Skeletal muscle satellite cell (primary cell): ENCODE measurements around the gene BTBD9.

ENCODE experiments used
- H3K27me3 ChIP-seq: 2 replicates; pipeline ENCODE4 v1.7.0; 2013; ENCODE audit warnings: low read length; ENCODE audit not compliant: control insufficient read depth, insufficient read depth
- H3K36me3 ChIP-seq: 2 replicates; pipeline ENCODE4 v1.7.0; 2013; ENCODE audit warnings: mild to moderate bottlenecking, control low read depth, low read length; ENCODE audit not compliant: insufficient read depth
- H3K4me1 ChIP-seq: 2 replicates; pipeline ENCODE4 v1.7.0; 2013; ENCODE audit warnings: low read length; ENCODE audit not compliant: control insufficient read depth, insufficient read depth
- H3K4me2 ChIP-seq: 2 replicates; pipeline ENCODE4 v1.7.0; 2013; ENCODE audit warnings: mild to moderate bottlenecking, low read length
- H3K4me3 ChIP-seq: 2 replicates; pipeline ENCODE4 v1.7.0; 2013; ENCODE audit warnings: low read length
- H3K9ac ChIP-seq: 2 replicates; pipeline ENCODE4 v1.7.0; 2013; ENCODE audit warnings: mild to moderate bottlenecking, low read depth, low read length, moderate library complexity
- H3K9me3 ChIP-seq: replicated peaks from 2 replicates; pipeline ENCODE4 v1.7.0; 2013; ENCODE audit warnings: mild to moderate bottlenecking, control low read depth, low read length

BTBD9 gene

DNA sequence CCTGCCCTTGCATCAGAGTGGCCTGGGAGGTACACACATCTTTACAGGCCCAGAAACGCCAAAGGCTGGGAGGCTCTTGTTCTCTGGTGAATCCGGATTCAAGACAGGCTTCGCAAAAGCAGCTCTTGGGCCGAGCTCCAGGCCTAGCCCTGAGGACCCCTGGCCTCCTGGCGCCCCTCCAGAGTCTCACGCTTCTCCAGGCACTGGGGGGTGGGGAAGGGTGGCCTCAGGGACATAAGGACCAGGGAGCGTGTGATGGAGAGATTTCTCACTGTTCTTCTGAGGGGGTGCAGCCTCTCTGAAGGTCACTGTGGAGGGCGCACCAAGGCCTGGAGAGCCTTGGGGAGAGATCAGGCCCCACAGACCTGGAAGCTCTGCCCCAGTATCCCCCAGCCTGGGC, 471.0 kb downstream of the BTBD9 start:
- Histone ChIP-seq H3K4me3 (no peak overlapping the region), H3K9ac (no peak overlapping the region), H3K4me1 (no peaks in the 10 kb centered on the region), H3K36me3 (no peaks in the 10 kb centered on the region), H3K9me3 (no peaks in the 10 kb centered on the region), H3K27me3 (no peaks in the 10 kb centered on the region), H3K4me2 (no peak overlapping the region)

DNA sequence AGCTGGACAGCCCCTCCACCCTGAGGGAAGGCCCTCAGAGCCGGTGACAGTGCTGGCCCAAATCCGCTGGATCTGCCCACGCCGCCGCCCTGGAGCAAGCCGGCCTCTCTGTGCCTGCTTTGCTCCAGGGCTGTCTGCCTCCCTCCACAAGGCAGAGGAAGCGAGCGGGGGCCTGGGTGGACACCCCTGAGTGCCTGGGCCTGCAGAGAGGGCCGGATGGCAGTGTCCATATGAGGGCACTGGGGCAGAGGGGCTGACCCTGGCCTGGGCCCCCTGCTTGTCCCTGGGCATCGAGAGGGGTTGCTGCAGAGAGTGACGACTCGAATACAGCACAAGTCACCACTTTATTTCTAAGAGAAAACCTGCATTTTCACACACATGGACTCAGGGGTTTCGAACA, 471.6 kb downstream of the BTBD9 start:
- Histone ChIP-seq H3K9ac (no peak overlapping the region), H3K9me3 (no peaks in the 10 kb centered on the region), H3K36me3 (no peaks in the 10 kb centered on the region), H3K4me3 (no peak overlapping the region), H3K27me3 (no peaks in the 10 kb centered on the region), H3K4me1 (no peaks in the 10 kb centered on the region), H3K4me2 (no peak overlapping the region)

DNA sequence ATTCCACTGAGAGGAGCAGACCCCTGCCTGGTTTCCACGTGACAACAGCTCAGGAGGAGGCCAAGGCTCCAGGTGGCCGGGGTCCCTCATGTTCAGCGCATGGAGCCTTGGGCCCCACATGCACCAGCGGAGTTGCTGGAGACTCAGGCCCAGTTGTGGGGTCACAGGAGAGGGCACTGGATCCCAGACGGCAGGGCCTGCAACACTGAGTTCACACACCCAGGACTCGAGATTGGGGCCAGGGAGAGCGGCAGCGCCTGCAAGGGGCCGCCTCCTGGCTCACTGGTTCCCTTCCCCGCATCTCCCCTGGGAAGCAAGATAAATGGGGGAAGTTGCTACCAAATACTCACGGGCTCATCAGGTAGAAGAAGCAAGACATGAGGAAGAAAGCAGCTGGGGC, 472.1 kb downstream of the BTBD9 start:
- no peaks in the 10 kb centered on the region for H3K9me3 ChIP-seq
- no peaks in the 10 kb centered on the region for H3K4me1 ChIP-seq
- no peak overlapping the region for H3K9ac ChIP-seq
- no peak overlapping the region for H3K4me2 ChIP-seq
- no peak overlapping the region for H3K4me3 ChIP-seq
- no peaks in the 10 kb centered on the region for H3K36me3 ChIP-seq
- H3K27me3 ChIP-seq: no peaks in the 10 kb centered on the region

DNA sequence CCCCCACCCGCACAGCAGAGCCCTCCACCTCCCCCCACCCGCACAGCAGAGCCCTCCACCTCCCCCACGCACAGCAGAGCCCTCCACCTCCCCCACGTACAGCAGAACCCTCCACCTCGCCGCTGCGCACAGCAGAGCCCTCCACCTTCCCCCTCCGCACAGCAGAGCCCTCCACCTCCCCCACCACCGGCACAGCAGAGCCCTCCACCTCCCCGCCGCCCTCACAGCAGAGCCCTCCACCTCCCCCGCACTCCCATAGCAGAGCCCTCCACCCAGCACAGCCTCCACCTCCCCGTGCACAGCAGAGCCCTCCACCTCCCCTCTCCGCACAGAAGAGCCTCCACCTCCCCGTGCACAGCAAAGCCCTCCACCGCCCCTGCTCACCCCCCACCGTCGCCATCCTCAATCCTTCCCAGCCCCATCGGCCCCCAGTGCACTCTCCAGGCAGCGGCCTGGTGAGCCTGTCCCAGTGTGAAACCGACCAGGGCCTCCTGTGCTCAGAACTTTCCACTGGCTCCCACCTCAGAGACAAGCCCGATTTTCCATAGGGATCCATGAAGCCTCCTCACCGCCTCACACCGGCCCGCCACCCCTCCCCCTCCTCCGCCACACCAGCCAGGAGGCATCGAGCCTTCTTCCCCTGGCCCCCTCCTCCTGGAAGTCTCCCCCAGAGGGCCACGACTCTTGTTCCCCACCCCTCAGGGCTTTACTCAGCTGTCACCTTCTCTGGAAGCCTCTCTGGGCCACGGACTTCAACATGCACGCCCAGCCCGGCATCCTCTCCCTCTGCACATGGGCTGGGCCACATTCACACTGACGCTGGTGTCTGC, 473.1 kb downstream of the BTBD9 start:
- no peak overlapping the region for H3K4me2 ChIP-seq
- no peaks in the 10 kb centered on the region for H3K9me3 ChIP-seq
- H3K9ac ChIP-seq: no peak overlapping the region
- H3K4me1 ChIP-seq: no peaks in the 10 kb centered on the region
- H3K4me3 ChIP-seq: no peak overlapping the region
- no peaks in the 10 kb centered on the region for H3K36me3 ChIP-seq
- no peaks in the 10 kb centered on the region for H3K27me3 ChIP-seq

DNA sequence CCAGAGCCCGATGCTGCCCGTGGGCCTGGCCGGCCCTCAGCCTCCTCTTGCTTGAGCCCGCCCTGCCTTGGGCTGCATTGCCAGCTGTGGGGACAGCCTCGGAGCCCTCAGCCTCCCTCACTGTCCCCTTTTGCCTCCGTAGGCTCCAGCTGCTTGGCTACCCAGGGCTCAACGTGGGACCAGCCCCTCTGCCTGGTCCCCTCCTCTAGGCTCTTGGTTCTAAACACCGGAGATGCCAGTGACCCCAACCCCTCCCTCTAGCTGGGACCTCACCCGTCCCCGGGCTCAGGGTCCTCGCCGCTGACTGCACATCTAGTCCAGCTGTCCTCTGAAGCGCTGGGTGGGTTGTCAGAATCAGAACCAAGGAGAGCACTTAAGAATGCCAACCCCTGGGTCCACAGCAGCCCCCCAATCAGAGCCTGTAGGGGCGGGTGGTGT, 475.0 kb downstream of the BTBD9 start:
- H3K9ac ChIP-seq: no peak overlapping the region
- H3K27me3 ChIP-seq: no peaks in the 10 kb centered on the region
- no peaks in the 10 kb centered on the region for H3K36me3 ChIP-seq
- H3K4me1 ChIP-seq: no peaks in the 10 kb centered on the region
- H3K9me3 ChIP-seq: no peaks in the 10 kb centered on the region
- no peak overlapping the region for H3K4me2 ChIP-seq
- no peak overlapping the region for H3K4me3 ChIP-seq

DNA sequence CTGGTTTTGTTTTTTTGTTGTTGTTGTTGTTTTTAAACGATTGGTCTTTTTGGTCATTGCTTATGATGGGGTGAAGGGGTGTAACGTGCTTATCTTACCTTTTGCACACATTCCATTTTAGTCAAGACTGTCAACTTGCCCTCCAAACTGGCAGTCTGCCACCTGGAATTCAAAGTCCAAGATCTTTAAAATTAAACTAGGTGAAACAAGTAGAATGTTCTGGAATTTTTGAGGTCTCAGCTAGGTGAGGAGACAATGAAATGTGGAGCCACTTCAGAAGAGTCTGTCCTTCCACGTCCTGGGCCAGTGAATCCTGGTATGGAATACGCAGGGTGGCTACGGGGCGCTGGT, 475.6 kb downstream of the BTBD9 start:
- Histone ChIP-seq H3K4me1 (no peaks in the 10 kb centered on the region), H3K36me3 (no peaks in the 10 kb centered on the region), H3K27me3 (no peaks in the 10 kb centered on the region), H3K4me2 (no peak overlapping the region), H3K9ac (no peak overlapping the region), H3K4me3 (no peak overlapping the region), H3K9me3 (no peaks in the 10 kb centered on the region)

DNA sequence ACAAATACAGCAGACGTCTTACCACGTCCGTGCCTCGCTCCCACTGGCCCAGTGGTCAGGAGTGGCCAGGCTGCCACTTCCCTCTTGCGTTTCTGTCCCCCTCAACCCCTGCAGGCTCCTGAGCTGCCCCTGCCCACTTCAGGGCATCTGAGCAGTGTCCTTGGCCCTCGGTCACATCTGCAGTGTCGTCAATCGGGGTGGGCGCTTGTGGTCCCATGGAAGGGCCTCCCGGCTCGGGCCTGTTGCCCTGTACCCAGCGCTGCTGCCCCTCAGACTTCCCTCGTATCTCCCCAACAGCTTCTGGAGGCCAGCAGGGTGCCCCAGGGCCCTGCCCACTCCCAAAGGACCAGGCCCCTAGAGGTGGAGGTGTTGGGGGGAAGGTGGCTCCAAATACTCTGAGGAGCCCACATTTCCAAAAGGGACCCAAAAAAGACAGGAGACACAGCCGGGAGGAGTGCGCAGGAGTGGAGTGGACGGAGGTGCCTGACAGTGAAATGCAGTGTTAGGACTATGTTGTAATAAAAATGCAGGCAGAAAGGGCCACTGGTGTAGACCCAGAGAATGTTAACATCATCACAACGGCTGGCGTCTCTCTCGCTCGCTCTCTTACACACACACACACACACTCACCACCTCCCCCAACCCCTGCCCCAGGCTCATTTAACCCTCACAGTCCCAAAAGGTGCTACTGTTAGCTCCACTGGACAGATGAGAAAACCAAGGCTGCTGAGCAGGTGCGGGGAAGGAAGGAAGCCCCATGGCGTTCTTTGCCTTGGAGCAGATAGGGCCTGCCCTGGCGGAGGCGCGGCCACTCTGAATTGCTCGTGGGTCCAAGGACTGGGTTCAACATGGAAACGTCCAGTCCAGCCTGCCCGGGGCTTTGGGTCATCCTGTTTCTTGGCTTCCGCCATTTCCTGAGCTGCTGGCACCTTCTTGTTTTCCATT, 476.3 kb downstream of the BTBD9 start:
- Histone ChIP-seq H3K9ac (no peak overlapping the region), H3K4me1 (no peaks in the 10 kb centered on the region)

DNA sequence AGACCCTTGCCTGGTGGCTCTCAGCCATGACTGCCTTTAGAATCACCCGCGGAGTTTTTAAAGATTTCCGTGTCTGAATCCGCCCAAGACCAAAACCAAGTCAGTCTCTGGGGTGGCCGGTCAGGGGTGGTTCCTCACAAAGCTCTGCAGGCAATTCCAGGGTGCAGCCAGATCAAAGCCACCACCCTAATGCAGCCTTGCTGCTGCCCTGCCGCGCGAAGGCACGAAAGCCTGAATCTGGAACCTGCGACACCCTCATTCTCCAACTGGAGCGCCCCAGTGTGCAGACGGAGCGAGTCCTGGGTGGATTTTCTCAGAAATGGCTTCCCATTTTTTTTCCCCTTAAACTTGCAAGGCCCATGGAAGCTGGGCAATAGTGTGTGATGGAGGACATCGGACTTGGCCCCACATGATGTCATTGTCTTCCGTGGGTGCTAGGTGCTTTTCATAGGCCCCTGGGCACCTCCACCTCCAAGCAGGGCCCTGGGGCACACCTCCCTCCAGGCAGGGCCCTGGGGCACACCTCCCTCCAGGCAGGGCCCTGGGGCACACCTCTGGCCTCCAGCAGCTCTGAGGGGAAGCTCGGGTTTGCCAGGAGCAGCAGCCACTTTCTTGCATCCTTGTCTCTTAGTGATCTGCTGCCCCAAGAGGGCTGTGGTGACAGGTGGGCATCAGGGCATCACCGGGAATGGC, 477.1 kb downstream of the BTBD9 start:
- H3K9me3 ChIP-seq: no peaks in the 10 kb centered on the region
- no peak overlapping the region for H3K9ac ChIP-seq
- H3K4me3 ChIP-seq: no peak overlapping the region
- no peaks in the 10 kb centered on the region for H3K27me3 ChIP-seq
- no peaks in the 10 kb centered on the region for H3K4me1 ChIP-seq
- H3K36me3 ChIP-seq: no peaks in the 10 kb centered on the region
- H3K4me2 ChIP-seq: no peak overlapping the region

More for the DNA sequence above, 476.3 kb downstream of the BTBD9 start:
- no peak overlapping the region for H3K4me2 ChIP-seq
- no peaks in the 10 kb centered on the region for H3K36me3 ChIP-seq
- no peaks in the 10 kb centered on the region for H3K27me3 ChIP-seq
- no peak overlapping the region for H3K4me3 ChIP-seq
- H3K9me3 ChIP-seq: no peaks in the 10 kb centered on the region

DNA sequence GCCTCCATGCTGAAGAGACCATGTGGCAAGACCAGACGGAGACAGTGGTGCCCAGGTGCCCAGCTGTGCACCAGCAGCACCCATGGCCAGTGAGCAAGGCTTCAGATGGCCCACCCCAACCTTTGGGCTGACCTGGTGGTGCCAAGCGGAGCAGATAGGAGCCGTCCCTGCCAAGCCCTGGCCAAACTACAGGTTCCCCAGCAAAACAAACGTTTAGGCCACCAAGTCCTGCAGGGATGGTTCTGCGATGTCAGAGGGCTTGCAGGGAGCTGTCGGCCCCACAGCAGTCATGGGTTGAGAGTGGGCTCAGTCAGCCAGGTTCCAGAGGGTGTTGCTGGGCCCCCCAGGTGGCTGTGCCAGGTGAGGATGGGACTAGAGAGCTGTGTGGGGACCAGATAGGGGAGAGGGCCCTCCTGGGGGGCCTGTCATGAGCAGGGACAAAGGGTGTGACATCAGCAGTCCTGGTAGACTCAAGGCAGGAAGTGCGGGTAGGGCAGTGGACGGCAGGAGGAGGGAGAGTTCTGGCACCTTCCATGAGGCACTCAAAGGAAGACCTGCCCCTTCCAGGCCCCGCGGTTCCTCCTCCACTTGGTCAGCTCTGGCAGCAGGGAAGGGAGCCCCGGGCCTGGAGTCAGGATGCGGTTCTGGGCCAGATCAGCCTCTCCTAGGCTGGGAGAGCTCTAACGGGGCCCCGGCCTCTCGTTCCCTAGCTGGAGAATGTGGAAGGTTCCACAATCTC, 477.8 kb downstream of the BTBD9 start:
- no peak overlapping the region for H3K4me3 ChIP-seq
- no peaks in the 10 kb centered on the region for H3K27me3 ChIP-seq
- H3K36me3 ChIP-seq: peaks cover 2% of the 10 kb centered on the region
- H3K9ac ChIP-seq: no peak overlapping the region
- H3K4me1 ChIP-seq: no peaks in the 10 kb centered on the region
- no peak overlapping the region for H3K4me2 ChIP-seq
- H3K9me3 ChIP-seq: no peaks in the 10 kb centered on the region

DNA sequence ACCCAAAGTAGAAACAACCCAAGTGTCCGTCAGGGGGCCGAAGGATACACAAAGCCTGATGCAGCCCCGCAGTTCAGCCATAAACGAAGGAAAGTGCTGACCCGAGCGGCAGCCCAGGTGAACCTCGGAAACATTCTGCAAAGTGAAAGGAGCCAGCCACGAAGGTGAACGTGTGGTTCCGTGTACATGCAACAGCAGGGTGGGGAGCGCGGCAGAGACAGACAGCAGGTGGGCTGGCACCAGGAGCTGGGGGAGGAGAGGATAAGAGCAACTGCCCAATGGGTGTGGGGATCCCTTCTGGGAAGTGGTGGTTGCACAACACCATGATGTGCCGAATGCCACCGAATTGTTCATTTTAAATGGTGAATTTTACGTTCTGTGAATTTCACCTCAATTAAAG, 478.4 kb downstream of the BTBD9 start:
- Histone ChIP-seq H3K4me1 (peaks cover under 1% of the 10 kb centered on the region), H3K4me2 (no peak overlapping the region), H3K9ac (no peak overlapping the region), H3K27me3 (no peaks in the 10 kb centered on the region), H3K9me3 (no peaks in the 10 kb centered on the region), H3K4me3 (no peak overlapping the region), H3K36me3 (peaks cover 3% of the 10 kb centered on the region)

DNA sequence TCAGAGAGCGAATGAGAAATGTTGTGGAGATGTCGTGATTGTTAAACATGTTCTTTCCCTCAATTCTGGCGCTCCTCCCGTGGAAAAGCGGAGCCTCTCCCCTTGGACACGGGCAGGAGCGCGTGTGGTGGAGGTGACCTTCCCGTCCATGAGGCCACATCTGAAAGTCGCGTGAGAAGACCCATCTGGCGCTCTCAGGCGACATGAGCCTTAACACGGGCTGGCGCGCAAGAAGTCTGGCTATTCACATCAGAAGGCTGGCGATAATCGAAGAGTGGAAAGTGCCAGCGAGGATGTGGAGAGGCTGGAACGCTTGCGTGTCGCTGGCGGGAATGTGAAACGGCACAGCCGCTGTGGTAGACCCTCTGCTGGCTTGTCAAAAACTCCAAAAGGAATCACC, 478.9 kb downstream of the BTBD9 start:
- peaks cover 3% of the 10 kb centered on the region for H3K36me3 ChIP-seq
- H3K4me2 ChIP-seq: no peak overlapping the region
- peaks cover 5% of the 10 kb centered on the region for H3K4me1 ChIP-seq
- no peaks in the 10 kb centered on the region for H3K9me3 ChIP-seq
- no peak overlapping the region for H3K4me3 ChIP-seq
- H3K27me3 ChIP-seq: no peaks in the 10 kb centered on the region
- H3K9ac ChIP-seq: no peak overlapping the region
